Measurements from ENCODE around the gene THRB.

Gene THRB

DNA sequence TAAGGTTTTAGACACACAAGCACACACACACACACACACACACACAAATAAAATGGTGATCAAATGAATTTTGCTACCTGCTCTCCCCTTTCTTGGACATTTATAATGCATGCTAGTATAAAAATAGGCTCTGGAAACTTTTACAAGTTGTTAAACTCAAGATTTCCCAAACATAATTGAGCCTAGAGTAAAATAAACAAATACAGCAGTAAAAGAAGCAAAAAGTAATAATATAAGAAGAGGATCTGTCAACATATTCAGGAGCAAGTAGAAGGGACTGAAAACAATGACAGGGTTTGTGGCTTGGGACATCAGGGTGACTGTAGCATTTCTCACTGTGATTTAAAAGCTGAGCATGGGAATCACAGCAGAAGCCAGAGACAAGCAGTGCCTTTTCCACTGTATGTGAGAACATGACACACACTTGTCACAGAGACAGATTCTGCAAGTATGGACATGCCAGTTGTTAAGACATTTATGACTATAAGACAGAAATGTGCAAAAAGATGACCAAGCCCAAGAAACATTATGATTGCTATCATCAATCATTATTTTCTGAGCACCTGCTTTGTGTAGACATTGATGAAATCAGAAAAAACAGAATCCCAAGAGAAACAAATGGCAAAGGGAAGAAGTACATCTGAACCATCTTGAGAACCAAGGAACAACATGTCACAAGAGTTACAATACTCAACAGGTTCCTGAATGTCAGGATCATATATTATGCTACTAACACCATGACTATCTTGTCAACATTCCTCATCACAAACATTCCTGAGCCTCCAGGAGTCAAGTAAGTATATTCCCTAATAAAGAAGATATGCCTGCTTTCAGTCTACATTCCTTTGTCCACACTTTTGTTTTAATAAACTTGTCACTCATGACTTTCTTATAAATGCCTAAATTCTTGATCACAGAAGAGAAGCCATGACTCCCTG lies 7.1 kb downstream of the THRB start:
- no peak for DNase-seq (ENCODE audit: low read depth)

DNA sequence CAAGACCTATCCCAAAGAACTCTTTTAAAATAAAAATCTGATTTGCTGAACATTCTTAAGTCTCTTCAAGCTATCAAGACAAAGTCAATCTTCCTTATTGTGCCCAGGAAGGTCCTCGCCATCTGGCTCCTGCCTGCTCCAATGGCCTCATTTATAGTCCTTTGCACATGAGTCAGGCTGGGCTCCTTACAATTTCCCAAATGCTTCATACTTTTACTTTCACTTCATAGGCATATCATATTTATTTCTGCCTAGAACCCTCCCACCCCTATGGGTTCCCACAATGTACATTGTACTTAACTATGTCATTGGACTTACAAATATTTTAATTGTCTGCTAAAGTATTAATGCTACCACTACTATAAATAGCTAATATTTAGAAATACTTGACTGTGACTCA lies 9.1 kb downstream of the THRB start:
- DNase-seq (ENCODE audit: low read depth) = no peak

DNA sequence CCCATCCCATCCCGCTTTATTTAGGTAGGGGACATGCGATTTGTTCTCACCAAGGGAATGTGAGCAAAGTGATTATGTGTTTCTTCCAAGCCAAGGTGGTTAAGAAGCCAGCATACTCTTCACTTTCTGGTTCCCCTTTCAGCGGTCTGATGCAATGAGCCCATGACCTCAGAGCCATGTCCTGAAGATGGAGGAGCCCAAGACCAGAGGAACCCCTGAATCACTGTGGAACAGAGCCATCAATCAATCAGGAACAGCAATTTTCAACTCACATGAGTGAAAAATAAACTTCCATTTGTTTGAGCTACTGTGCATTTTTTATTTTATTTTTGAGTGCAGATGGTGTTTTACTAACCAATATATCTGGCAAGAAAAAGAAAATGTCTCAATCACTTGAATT lies 10.8 kb downstream of the THRB start:
- no peak for DNase-seq (ENCODE audit: low read depth)

DNA sequence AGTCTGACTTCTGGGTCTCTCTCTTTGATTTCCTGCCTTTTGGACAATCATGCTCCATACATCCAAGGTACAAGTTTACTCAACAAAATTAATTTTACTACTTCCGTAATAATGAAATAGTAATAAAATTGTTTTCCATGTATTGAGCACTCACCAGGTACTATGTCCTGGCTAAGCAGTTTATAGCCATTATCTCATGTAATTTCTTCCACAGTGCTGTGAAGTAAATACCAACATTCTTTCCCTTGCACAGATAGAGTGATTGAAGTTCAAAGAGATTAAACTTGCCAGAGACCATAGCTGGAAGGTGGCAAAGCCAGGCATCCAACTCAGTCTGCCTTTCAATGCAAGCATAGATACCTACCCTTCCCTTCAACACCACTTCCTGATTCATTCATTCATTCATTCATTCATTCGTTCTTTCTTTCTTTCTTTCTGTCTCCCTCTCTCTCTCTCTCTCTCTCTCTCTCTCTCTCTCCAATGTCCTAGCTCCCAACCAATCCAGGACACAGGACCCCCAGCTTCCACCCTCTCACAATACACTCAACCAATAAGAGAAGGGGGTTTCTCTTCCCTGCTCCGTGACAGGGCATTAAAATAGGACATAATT lies 12.4 kb downstream of the THRB start:
- DNase-seq (ENCODE audit: low read depth) = no peak

DNA sequence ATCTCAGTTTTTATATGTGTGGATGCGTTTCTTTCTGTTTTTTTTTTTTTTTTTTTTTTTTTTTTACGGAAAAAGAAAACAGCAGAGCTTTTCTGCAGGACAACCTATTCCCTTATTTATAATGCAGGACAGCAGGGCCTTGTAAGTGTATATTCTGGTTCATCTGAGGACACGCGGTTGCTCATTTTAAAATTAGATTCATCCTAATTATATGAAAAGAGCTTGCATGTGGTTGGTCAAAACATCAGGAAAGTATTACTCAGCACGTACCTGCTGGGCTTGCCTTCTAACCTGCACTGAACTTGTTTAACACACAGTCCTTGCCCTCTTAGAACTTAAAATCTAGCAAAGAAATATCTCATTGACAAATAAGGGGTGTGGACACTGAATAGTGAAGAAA lies 13.5 kb downstream of the THRB start:
- DNase-seq (ENCODE audit: low read depth) = no peak

DNA sequence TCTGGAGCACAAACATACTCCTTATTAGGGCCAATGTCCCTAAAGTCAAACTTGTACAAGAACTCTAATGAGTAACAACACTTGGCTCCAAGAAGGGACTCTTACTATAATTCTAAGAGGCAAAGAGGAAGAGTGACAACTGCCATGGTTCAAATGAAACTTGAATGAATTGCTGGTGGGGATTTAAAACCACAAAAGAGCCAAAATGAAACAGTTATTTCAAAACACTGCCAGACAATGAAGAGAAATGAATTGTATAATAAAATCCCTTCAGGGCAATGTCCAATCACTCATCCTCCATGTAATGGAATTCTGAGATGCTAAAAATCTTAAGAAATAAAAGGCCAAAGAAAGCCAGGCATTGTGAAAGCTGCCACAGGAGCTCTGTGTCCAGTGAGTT lies 14.2 kb downstream of the THRB start:
- DNase-seq (ENCODE audit: low read depth) = no peak

DNA sequence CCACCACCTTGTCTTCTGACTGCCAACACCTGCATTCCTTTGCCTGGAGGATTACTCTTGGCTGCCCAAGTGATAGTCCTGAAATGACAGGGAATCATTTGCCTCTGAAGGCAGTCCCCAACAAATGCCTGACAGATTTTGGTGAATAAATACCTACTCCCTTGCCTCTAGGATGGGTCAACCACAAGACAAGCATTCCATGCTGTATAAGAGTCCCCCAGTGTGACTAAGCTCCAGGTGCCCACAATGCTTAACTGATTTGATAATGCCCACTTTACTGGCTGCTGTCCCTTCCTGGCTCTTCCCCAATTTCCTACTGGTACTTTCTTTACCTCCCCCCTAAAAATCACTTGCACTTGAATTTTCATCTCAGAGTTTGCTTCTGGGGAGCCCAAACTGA lies 14.8 kb downstream of the THRB start:
- DNase-seq (ENCODE audit: low read depth) = no peak

DNA sequence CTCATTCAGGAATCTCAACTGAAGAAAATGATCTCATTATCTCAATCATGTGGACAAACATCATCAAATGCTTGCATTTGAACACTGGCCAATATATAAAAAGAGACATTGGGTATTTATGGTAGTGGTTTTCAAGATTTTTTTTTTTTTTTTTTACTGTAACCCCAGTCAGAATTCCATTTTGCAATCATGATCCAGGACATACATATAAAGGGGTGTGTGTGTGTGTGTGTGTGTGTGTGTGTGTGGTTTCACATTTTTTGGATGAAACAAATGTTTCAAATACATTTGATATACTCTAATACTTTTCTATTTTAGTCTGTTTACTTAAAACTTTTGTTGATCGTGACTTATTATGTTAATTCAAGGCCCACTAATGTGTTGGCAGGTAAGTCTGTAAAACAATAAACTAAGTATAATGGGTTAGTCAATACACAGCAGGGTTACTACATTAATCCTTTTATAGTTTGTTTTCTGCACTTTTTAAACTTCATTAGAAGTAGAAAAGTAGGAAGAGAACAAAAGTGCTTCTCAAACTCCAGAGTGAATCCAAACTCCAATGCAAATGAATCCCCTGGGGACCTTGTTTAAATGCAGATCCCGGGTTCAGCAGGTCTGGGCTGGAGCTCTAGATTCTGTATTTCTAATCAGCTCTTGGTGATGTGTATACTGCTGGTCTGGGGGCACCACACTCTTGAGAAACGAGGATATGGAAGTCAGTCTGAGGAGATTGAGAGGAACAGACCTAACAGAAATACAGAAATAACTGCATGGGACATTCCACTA lies 17.6 kb downstream of the THRB start:
- no peak for DNase-seq (ENCODE audit: low read depth)

DNA sequence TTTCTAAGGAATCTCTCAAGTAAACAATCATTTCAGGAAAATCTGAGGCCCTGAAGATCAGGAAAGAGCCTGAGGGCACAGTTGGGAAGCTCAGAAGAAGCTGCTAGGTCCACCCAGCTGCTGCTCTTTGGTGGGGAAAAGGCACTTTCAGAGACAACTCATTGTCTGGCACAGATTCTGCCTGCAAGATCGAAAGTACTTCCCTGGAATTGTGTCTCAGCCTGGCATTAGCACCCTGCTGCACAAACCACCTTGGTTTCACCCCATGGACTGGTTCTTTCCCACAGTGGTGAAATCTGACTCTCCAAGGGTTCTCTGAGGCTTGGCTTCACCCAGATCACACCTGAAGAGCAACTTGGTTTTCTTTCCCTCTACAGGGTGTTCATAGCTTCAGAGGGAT lies 18.7 kb downstream of the THRB start:
- no peak for DNase-seq (ENCODE audit: low read depth)

DNA sequence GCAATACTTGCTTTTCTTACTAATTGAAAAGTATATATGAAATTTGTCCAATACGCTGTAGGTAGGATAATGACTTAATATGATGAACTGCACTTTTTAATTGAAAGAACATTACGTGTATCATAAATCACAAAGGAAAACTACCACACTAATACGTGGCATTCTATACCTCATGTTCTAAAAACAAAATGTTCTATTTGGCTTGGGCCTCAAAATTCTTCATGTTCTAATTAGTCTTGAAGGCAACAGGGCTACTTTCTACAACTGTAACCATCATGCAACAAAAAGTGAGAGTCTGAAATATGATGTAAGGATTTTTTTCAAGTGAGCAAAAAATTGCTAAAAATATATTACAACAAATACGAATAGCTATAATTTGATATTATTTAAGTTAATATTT lies 19.8 kb downstream of the THRB start:
- DNase-seq (ENCODE audit: low read depth) = no peak

DNA sequence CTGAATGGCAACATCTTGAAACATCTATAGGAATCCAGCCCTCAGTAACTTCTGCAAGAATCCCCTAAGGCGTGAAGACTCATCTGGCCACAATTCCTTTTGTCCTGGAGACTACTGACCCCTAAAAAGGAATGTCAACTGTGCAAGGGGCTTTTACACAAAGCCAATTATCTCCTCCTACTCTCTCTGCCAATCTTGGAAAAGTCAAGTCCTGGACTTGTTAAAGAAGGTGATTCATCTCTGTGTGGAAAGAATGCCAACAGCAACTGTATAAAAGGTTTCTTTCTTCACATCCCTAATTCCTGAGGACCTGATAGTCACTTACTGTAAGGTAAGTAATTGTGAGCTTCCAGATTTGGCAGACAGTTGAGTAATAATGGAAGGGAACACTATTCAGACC lies 22.3 kb downstream of the THRB start:
- DNase-seq (ENCODE audit: low read depth) = no peak

DNA sequence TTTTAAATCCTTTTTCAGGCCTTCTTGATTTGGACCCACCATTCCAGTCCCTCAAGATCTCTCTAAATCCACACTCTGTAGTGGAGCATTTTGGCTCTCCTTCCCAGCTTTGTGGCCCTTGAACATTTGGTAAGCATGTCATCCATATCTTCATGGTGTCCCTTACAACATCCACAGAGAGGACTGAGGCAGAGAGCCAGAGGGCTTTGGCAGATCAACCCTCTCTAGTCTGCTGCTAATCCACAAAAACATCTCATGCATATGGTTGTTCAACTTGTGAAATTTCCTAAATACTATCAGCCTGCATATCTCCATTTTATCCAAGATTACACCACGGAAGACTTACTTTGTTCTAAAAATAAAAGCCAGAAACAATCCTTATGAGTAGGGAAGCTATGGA lies 23.2 kb downstream of the THRB start:
- no peak for DNase-seq (ENCODE audit: low read depth)

DNA sequence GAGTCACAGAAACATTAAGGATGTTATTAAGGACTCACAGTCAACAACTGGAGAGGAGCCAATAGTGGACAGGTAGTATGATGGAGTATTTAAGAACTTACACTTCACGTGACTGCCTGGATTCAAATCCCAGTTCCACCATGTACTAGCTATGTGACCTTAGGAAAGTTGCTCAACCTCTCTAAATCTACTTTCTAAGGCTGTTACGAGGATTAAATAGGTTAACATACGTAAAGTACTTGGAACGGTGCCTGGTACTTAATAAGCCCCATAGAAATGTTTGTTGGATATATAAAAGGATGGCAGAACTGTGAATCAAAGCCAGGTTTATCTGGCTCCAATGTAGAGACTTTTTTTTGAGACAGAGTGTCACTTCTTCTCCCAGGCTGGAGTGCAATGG lies 24.4 kb downstream of the THRB start:
- DNase-seq (ENCODE audit: low read depth) = no peak

DNA sequence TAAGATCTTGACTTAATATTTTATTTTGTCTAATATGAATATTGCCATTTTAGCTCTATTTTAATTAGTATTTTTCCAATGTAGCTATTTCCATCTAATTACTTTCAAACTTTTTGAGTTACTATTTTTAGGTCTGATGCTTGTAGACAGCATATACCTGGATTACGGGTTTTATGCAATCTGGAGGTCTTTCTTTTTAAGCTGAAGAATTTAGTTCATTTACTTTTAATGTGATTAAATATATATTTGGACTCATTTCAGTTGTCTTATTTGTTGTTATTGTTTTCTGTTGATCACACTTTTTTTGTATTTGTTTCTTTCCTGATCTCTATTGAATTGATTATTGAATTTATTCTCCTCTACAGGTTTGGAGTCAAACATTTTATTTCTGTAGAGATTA lies 30.3 kb downstream of the THRB start:
- DNase-seq (ENCODE audit: low read depth) = no peak

DNA sequence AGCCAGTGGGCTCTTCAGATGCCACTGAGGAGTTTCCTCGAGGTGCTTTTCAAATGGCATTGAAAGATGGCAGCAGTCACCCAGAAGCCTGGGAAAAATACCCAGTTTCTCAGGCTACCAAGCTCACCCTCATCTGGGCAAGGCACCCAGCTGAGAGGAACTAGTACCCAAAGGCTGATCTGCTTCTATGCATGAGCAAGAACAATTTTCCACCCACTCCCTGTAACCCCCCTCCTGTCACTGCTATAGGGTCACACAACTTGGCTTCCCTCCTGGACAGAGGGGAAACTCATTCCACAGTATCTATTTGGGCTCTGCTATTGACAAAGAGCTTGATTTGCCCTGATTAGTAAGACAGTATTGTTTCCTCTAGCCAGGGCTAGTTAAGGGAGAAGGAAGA lies 31.9 kb downstream of the THRB start:
- DNase-seq (ENCODE audit: low read depth) = no peak

DNA sequence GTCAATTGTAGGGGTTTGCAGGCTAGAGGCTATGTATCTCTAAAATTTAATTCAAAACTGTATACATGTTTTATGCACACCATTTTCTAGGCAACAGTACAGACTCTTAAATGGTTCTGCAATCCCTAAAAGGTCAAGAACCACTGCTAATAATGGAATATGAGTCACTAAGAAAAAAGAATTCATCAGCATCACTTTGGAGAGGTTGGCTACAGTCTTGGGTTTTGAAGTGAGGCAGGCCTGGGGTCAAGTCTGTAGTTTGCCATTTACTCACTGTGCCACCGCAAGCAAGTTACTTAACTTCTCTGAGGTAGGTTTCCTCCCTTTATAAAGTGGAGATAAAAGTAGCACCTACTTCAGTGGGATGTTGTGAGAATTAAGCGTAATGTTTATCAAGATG lies 33.7 kb downstream of the THRB start:
- DNase-seq (ENCODE audit: low read depth) = no peak

DNA sequence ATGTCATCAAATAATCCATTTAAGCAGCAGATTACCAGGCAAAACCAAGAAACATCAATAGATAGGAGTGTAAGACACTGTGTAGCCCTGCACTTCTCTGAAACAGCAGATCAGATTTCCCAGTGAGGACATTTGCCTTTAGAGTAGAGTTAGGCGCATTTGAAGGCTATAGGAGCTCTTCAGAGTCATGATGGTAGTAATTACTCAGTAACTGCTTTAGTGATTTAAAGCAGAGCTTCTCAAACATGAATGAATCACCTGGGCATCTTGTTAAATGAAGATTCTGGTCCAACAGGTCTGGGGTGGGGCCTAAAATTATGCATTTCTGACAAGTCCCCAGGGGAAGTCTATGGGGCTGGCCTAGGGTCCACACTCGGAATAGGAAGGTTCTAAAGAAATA lies 36.9 kb downstream of the THRB start:
- DNase-seq (ENCODE audit: low read depth) = no peak

DNA sequence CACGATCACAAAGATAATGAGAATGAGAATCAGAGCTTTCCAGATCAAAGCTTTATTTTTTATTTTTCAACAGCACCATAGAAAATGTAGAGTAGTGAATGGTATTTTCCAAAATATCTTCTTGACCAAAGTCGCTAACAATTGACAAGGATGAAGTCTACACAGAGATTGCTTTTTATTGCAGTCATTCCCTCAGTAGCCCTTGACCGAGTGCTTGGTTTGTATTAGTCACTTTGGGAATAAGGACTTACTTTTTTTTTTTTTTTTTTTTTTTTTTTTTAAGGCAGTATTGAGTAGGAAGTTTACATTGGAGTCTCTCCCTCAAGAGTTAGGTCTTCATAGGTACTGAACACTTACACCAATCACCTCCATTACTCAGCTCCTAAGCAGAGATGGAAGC lies 39.8 kb downstream of the THRB start:
- no peak for DNase-seq (ENCODE audit: low read depth)

DNA sequence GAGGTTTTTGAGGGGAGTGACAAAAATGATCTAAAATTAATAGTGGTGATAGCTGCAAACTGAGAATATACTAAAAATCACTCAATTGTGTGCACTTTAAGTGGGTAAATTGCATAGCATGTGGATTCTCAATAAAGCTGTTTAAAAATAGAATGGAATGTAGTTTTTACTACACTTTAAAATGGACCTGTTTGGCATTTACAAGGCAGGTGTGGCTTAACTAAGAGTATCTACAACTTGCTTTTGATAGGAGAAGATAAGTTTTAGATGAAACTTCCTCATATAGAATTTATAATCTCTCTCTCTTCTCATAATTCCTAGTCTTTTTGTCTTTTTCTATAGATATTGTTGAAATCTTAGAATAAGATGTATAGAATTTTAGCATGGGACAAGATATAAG lies 40.3 kb downstream of the THRB start:
- no peak for DNase-seq (ENCODE audit: low read depth)

DNA sequence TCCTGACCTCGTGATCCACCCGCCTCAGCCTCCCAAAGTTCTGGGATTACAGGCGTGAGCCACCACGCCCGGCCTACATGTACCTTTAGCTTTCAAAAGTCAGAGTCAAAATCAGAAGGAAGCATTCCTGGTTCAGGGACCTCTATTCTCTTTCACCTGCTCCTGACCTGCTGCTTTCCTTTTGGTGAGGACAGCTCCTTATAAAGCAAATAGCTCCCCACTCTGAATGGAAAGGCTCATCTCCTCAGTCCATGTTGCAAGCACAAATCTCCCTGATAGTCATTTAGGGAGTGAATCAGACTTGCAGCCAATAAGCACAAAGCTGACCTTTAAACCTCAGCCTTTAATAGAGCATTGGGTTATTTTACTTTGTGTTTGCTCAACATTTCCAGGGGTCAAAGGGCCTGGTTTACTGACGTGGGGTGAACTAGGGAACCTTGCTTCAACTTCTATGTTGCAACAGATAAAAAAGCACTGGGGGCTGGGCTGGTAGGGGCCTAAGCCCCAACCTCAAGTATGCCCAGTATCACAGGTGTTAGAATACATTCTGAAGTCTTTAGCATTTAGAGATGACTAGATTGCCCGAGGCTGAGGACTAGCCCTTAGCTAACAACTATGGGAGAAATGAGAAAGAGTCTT lies 43.1 kb downstream of the THRB start:
- DNase-seq (ENCODE audit: low read depth) = no peak

DNA sequence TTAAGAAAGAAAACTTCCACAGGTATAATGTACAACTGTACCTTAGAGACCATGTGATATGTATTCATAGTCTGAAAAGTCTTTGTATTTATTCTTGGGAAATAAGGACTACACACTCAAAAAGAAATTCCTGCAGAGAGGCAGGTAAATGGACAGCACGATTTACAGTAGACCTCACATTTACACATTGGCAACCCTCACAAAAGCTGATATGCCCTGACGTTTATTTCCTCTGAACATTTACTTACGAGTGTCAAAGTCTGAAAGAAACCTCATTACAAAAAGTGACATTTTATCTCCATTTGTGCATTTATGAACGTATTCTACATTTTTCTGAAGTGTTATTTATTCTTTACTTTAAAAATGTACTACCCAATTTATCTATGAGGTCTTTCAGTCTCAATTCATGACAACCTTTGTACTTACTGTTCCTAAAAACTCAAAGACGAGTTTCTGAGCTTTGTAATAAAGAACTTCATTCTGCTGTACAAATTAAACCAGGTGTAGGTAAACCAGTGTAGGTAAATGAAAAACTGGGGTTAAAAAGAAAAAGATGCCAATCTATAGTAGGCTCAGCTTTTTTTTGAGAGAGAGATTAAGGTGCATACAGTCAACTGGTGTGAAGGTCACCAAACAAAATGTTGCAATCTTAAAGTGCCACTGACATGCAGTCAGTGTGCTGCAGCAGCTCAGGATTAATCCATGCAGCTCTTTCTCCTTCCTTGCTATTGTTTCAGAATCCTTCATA lies 44.3 kb downstream of the THRB start:
- DNase-seq (ENCODE audit: low read depth) = no peak

DNA sequence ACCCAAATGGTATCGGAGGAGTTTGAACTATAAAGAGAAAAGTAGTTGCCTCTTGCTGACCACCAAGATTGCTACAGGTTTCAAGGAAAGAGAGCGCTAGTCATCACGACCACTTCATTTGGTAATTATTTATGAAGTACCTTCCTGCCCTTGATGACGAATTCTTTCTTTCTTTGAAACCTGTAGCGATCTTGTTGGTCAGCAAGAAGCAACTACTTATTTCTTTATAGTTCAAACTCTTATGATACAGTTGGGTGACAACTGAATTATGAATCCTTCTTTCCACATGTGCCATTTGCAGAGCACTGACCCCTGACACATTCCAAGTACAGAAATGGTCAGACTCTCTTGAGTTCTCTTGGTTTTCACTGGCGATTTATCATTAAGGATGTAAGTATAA lies 46.8 kb downstream of the THRB start:
- DNase-seq (ENCODE audit: low read depth) = no peak
